Measurements from ENCODE around the gene PRRC1.

- TF ChIP-seq CTCF (IDR thresholded peaks at IDR 0.05), result no peak
- no peak for TF ChIP-seq POLR2A (IDR thresholded peaks at IDR 0.05)
These were observed 34.1 kb downstream of the PRRC1 start for GRCh38 chr5:127551410-127552041.

Measured in adrenal gland (tissue), 5 donors.